GM20431 (cell line): Measurements from ENCODE around the gene ARL14EP.

Source experiments
- in situ Hi-C: fragments of 300-500 bp; cut with MseI, MboI; formaldehyde crosslinking; loops from one replicate; pipeline ENCODE4 v1.15.0; 2020; ENCODE audit warnings: low sequenced_read_pairs; ENCODE audit not compliant: unreplicated experiment

The ARL14EP gene

GRCh38 chr11:30326114-30326778 is 3.3 kb downstream of the ARL14EP start:
- in situ Hi-C loops, result no loop called here

- in situ Hi-C loops, result no loop called here
Measured at GRCh38 chr11:30326906-30327305, 4.0 kb downstream of the ARL14EP start.

- in situ Hi-C loops, result no loop called here
Measured at GRCh38 chr11:30328681-30329080, 5.8 kb downstream of the ARL14EP start.

GRCh38 chr11:30329150-30329940 is 6.4 kb downstream of the ARL14EP start:
- in situ Hi-C loops, result no loop called here

GRCh38 chr11:30333405-30333804 is 10.5 kb downstream of the ARL14EP start:
- in situ Hi-C loops, result no loop called here

GRCh38 chr11:30342736-30343166 is 19.8 kb downstream of the ARL14EP start:
- in situ Hi-C loops, result no loop called here

- in situ Hi-C loops, result no loop called here
Measured at GRCh38 chr11:30344085-30344484, 21.2 kb downstream of the ARL14EP start.

- in situ Hi-C loops, result no loop called here
Measured at GRCh38 chr11:30345644-30346043, 22.7 kb downstream of the ARL14EP start.

- in situ Hi-C loops, result no loop called here
Measured at GRCh38 chr11:30346068-30346688, 23.3 kb downstream of the ARL14EP start.

GRCh38 chr11:30348035-30348434 is 25.1 kb downstream of the ARL14EP start:
- in situ Hi-C loops, result no loop called here

GRCh38 chr11:30349885-30350284 is 27.0 kb downstream of the ARL14EP start:
- in situ Hi-C loops, result loop anchor here (25.0 kb wide), 1 partner anchor 562 kb away; no protein-coding TSS in a partner anchor

- in situ Hi-C loops, result loop anchor here (25.0 kb wide), 1 partner anchor 562 kb away; no protein-coding TSS in a partner anchor
Measured at GRCh38 chr11:30350384-30350783, 27.5 kb downstream of the ARL14EP start.

GRCh38 chr11:30351061-30351460 is 28.2 kb downstream of the ARL14EP start:
- in situ Hi-C loops, result loop anchor here (25.0 kb wide), 1 partner anchor 561 kb away; no protein-coding TSS in a partner anchor

- in situ Hi-C loops, result loop anchor here (25.0 kb wide), 1 partner anchor 556 kb away; no protein-coding TSS in a partner anchor
Measured at GRCh38 chr11:30356391-30356790, 33.5 kb downstream of the ARL14EP start.

- in situ Hi-C loops, result loop anchor here (25.0 kb wide), 1 partner anchor 554 kb away; no protein-coding TSS in a partner anchor
Measured at GRCh38 chr11:30357872-30358271, 35.0 kb downstream of the ARL14EP start.

GRCh38 chr11:30358536-30358935 is 35.6 kb downstream of the ARL14EP start:
- in situ Hi-C loops, result loop anchor here (25.0 kb wide), 1 partner anchor 554 kb away; no protein-coding TSS in a partner anchor

GRCh38 chr11:30360741-30361140 is 37.8 kb downstream of the ARL14EP start:
- in situ Hi-C loops, result loop anchor here (25.0 kb wide), 1 partner anchor 552 kb away; no protein-coding TSS in a partner anchor

- in situ Hi-C loops, result loop anchor here (25.0 kb wide), 1 partner anchor 548 kb away; no protein-coding TSS in a partner anchor
Measured at GRCh38 chr11:30364139-30364836, 41.4 kb downstream of the ARL14EP start.

GRCh38 chr11:30364837-30365482 is 42.1 kb downstream of the ARL14EP start:
- in situ Hi-C loops, result loop anchor here (25.0 kb wide), 1 partner anchor 547 kb away; no protein-coding TSS in a partner anchor
